ENCODE results near the gene KIAA1549.

The KIAA1549 gene

GRCh38 chr7:138879356-138879755, 101.8 kb downstream of the KIAA1549 start:
- DNase-seq, result no peak

- DNase-seq, result no peak
These were observed 102.3 kb downstream of the KIAA1549 start for GRCh38 chr7:138878856-138879255.

GRCh38 chr7:138878051-138878450, 103.1 kb downstream of the KIAA1549 start:
- DNase-seq, result no peak

- DNase-seq, result no peak
These were observed 104.9 kb downstream of the KIAA1549 start for GRCh38 chr7:138876326-138876725.

GRCh38 chr7:138875794-138876193, 105.4 kb downstream of the KIAA1549 start:
- DNase-seq, result peak; percentile 46 to 60

- DNase-seq, result no peak
These were observed 107.8 kb downstream of the KIAA1549 start for GRCh38 chr7:138873220-138873892.

- no peak for DNase-seq
These were observed 108.6 kb downstream of the KIAA1549 start for GRCh38 chr7:138872576-138872975.

GRCh38 chr7:138871814-138872090, 109.4 kb downstream of the KIAA1549 start:
- no peak for DNase-seq

- DNase-seq, result no peak
These were observed 110.0 kb downstream of the KIAA1549 start for GRCh38 chr7:138871065-138871813.

GRCh38 chr7:138869353-138869752, 111.8 kb downstream of the KIAA1549 start:
- no peak for DNase-seq

- DNase-seq, result no peak
These were observed 112.5 kb downstream of the KIAA1549 start for GRCh38 chr7:138868711-138869110.

GRCh38 chr7:138867744-138868143, 113.4 kb downstream of the KIAA1549 start:
- no peak for DNase-seq

- DNase-seq, result no peak
These were observed 114.8 kb downstream of the KIAA1549 start for GRCh38 chr7:138866353-138866752.

- DNase-seq, result peak; percentile 29 to 46
These were observed 115.3 kb downstream of the KIAA1549 start for GRCh38 chr7:138865843-138866242.

GRCh38 chr7:138864667-138865066, 116.5 kb downstream of the KIAA1549 start:
- no peak for DNase-seq

GRCh38 chr7:138863931-138864330, 117.3 kb downstream of the KIAA1549 start:
- no peak for DNase-seq

GRCh38 chr7:138861051-138861450, 120.1 kb downstream of the KIAA1549 start:
- no peak for DNase-seq

- DNase-seq, result no peak
These were observed 123.5 kb downstream of the KIAA1549 start for GRCh38 chr7:138857728-138858127.

- DNase-seq, result no peak
These were observed 127.0 kb downstream of the KIAA1549 start for GRCh38 chr7:138854115-138854645.

GRCh38 chr7:138853448-138853847, 127.7 kb downstream of the KIAA1549 start:
- no peak for DNase-seq

GRCh38 chr7:138852469-138852868, 128.7 kb downstream of the KIAA1549 start:
- no peak for DNase-seq

- no peak for DNase-seq
These were observed 131.5 kb downstream of the KIAA1549 start for GRCh38 chr7:138849701-138850100.

GRCh38 chr7:138848056-138848980, 132.9 kb downstream of the KIAA1549 start:
- DNase-seq, result no peak

Data from activated CD4-positive, alpha-beta T cell treated with anti-CD3 and anti-CD28 coated beads, Interleukin-2, amount 50 U/mL, for 48 hours (primary cell).